H9 (cell line): Measurements from ENCODE around the gene KDM2A. TPM values are rescaled to one million over a fixed set of nuclear protein-coding genes. Genes with fewer than 3 reads are reported as not detected.
A peak's percentile ranks its signal among the peaks of the same experiment; 100 is the strongest.

Experiments used
- DNase-seq: peaks from one replicate; pipeline ENCODE4 v3.0.0-alpha.2; 2017
- H2AFZ ChIP-seq: one replicate; pipeline ENCODE4 v1.6.1; 2013; ENCODE audit warnings: mild to moderate bottlenecking, low read length, control low read depth, moderate library complexity
- H2AK5ac ChIP-seq: 2 replicates; pipeline ENCODE4 v1.6.1; 2013; ENCODE audit warnings: low read length, control low read depth, mixed read lengths; ENCODE audit not compliant: insufficient read length
- H2BK120ac ChIP-seq: one replicate; pipeline ENCODE4 v1.6.1; 2013; ENCODE audit warnings: low read depth, mild to moderate bottlenecking, low read length, control low read depth, inconsistent platforms; ENCODE audit not compliant: poor library complexity, severe bottlenecking
- H2BK12ac ChIP-seq: 2 replicates; pipeline ENCODE4 v1.6.1; 2013; ENCODE audit warnings: low read length, control low read depth, mixed read lengths, low read depth; ENCODE audit not compliant: insufficient read length
- H2BK15ac ChIP-seq: 2 replicates; pipeline ENCODE4 v1.6.1; 2013; ENCODE audit warnings: low read depth, low read length, control low read depth
- H2BK20ac ChIP-seq: one replicate; pipeline ENCODE4 v1.6.1; 2013; ENCODE audit warnings: low read depth, mild to moderate bottlenecking, low read length, control low read depth, inconsistent platforms; ENCODE audit not compliant: poor library complexity, severe bottlenecking
- H2BK5ac ChIP-seq: 2 replicates; pipeline ENCODE4 v1.6.1; 2013; ENCODE audit warnings: low read length, control low read depth, mixed read lengths; ENCODE audit not compliant: insufficient read length
- H3K14ac ChIP-seq: 2 replicates; pipeline ENCODE4 v1.6.1; 2013; ENCODE audit warnings: low read length, control low read depth; ENCODE audit not compliant: insufficient read depth
- H3K18ac ChIP-seq: 2 replicates; pipeline ENCODE4 v1.6.1; 2013; ENCODE audit warnings: low read depth, mild to moderate bottlenecking, mixed read lengths, low read length, control low read depth; ENCODE audit not compliant: insufficient read length
- H3K23ac ChIP-seq: 2 replicates; pipeline ENCODE4 v1.6.1; 2013; ENCODE audit warnings: low read length, control low read depth, mixed read lengths, low read depth; ENCODE audit not compliant: insufficient read length
- H3K23me2 ChIP-seq: 2 replicates; pipeline ENCODE4 v1.6.1; 2013; ENCODE audit warnings: low read depth, mild to moderate bottlenecking, mixed read lengths, low read length, control low read depth; ENCODE audit not compliant: insufficient read length, poor library complexity, severe bottlenecking
- H3K27ac ChIP-seq: 2 replicates; pipeline ENCODE4 v1.5.1; 2013; ENCODE audit warnings: low read length, control low read depth, mixed read lengths, low read depth; ENCODE audit not compliant: insufficient read length
- H3K27me3 ChIP-seq: 2 replicates; pipeline ENCODE4 v1.6.1; 2013; ENCODE audit warnings: low read length, control low read depth, inconsistent platforms; ENCODE audit not compliant: insufficient read depth
- H3K4ac ChIP-seq: 2 replicates; pipeline ENCODE4 v1.6.1; 2013; ENCODE audit warnings: low read depth, mild to moderate bottlenecking, control low read depth, inconsistent platforms, low read length, moderate library complexity
- H3K4me1 ChIP-seq: 2 replicates; pipeline ENCODE4 v1.6.1; 2013; ENCODE audit warnings: low read length, control low read depth, inconsistent platforms; ENCODE audit not compliant: insufficient read depth
- H3K4me2 ChIP-seq: 2 replicates; pipeline ENCODE4 v1.6.1; 2013; ENCODE audit warnings: low read length, control low read depth, mixed read lengths; ENCODE audit not compliant: insufficient read length, insufficient read depth
- H3K56ac ChIP-seq: 2 replicates; pipeline ENCODE4 v1.6.1; 2013; ENCODE audit warnings: low read depth, mild to moderate bottlenecking, mixed read lengths, low read length, control low read depth; ENCODE audit not compliant: insufficient read length
- H3K79me1 ChIP-seq: 2 replicates; pipeline ENCODE4 v1.6.1; 2013; ENCODE audit warnings: low read depth, mild to moderate bottlenecking, moderate library complexity, low read length, control low read depth, inconsistent platforms; ENCODE audit not compliant: insufficient read depth, poor library complexity, severe bottlenecking
- H3K79me2 ChIP-seq: 2 replicates; pipeline ENCODE4 v1.6.1; 2013; ENCODE audit warnings: low read length, control low read depth, inconsistent platforms; ENCODE audit not compliant: insufficient read depth
- H3K9ac ChIP-seq: 2 replicates; pipeline ENCODE4 v1.6.1; 2013; ENCODE audit warnings: low read length, control low read depth, mixed read lengths; ENCODE audit not compliant: insufficient read length; ENCODE audit errors: extremely low read depth
- H3K9me3 ChIP-seq: one replicate; pipeline ENCODE4 v1.6.1; 2013; ENCODE audit warnings: low read depth, low read length, inconsistent platforms; ENCODE audit not compliant: control insufficient read depth
- H3T11ph ChIP-seq: one replicate; pipeline ENCODE4 v1.6.1; 2013; ENCODE audit warnings: mild to moderate bottlenecking, low read length, control low read depth, inconsistent platforms
- H4K20me1 ChIP-seq: one replicate; pipeline ENCODE4 v1.6.1; 2013; ENCODE audit not compliant: control insufficient read depth, insufficient read length, insufficient read depth
- H4K5ac ChIP-seq: 2 replicates; pipeline ENCODE4 v1.6.1; 2013; ENCODE audit warnings: low read depth, mild to moderate bottlenecking, mixed read lengths, low read length, control low read depth; ENCODE audit not compliant: insufficient read length
- H4K8ac ChIP-seq: replicated peaks from 2 replicates; pipeline ENCODE4 v1.6.1; 2013; ENCODE audit warnings: low read length, control low read depth, mixed read lengths, low read depth; ENCODE audit not compliant: insufficient read length
- H4K91ac ChIP-seq: 2 replicates; pipeline ENCODE4 v1.6.1; 2013; ENCODE audit warnings: low read depth, mild to moderate bottlenecking, moderate library complexity, mixed read lengths, low read length, control low read depth; ENCODE audit not compliant: insufficient read length
- H3K27ac Mint-ChIP-seq, 3 experiments: 2 replicates in 2 of 3; 3 replicates in 1 of 3; pipeline ENCODE4 v1.8.0; 2020 to 2021; ENCODE audit warnings: mixed read lengths in 3 of 3, mild to moderate bottlenecking in 1 of 3, moderate library complexity in 1 of 3
- H3K27me3 Mint-ChIP-seq: 2 replicates; pipeline ENCODE4 v1.8.0; 2021; ENCODE audit warnings: low read depth, mild to moderate bottlenecking, moderate library complexity, mixed read lengths
- H3K36me3 Mint-ChIP-seq, 3 experiments: 2 replicates in 2 of 3; 3 replicates in 1 of 3; pipeline ENCODE4 v1.8.0; 2020 to 2021; ENCODE audit warnings: low read depth in 3 of 3, mixed read lengths in 3 of 3; ENCODE audit not compliant: insufficient read depth in 1 of 3
- H3K4me1 Mint-ChIP-seq, 2 experiments: 2 replicates each; pipeline ENCODE4 v1.8.0; 2020; ENCODE audit warnings: mixed read lengths in 2 of 2
- H3K4me3 Mint-ChIP-seq, 2 experiments: 2 replicates in 1 of 2; 3 replicates in 1 of 2; pipeline ENCODE4 v1.8.0; 2020 to 2021; ENCODE audit warnings: mild to moderate bottlenecking in 2 of 2, mixed read lengths in 2 of 2, moderate library complexity in 1 of 2
- H3K9me3 Mint-ChIP-seq, 2 experiments: 2 replicates in 1 of 2; 3 replicates in 1 of 2; pipeline ENCODE4 v1.8.0; 2020; ENCODE audit warnings: mild to moderate bottlenecking in 2 of 2, mixed read lengths in 2 of 2, moderate library complexity in 1 of 2
- WGBS: extraction: QIAGEN DNeasy Blood & Tissue Kit; methylation state at CpG from one replicate; pipeline ENCODE4 v1.1.7; 2013; ENCODE audit warnings: missing lambda C conversion rate, low lambda C conversion rate, mixed read lengths; ENCODE audit not compliant: insufficient read length; ENCODE audit errors: extremely low coverage; 5-methylcytosine and 5-hydroxymethylcytosine counted together
- total RNA-seq: library from RNA; stranded (reverse); gene quantifications from 2 replicates; pipeline ENCODE4 v1.2.1, GENCODE V29; 2021
- TF ChIP-seq, protein P1 (sequence below): fragments of 200-600 bp; sonication (generic); conservative IDR thresholded peaks from 3 replicates; pipeline ENCODE4 v1.8.0; 2021; ENCODE audit warnings: antibody characterized with exemption, mild to moderate bottlenecking

KDM2A gene
- total RNA-seq, 1 experiment from 2014 or later = 85.9 TPM

DNA sequence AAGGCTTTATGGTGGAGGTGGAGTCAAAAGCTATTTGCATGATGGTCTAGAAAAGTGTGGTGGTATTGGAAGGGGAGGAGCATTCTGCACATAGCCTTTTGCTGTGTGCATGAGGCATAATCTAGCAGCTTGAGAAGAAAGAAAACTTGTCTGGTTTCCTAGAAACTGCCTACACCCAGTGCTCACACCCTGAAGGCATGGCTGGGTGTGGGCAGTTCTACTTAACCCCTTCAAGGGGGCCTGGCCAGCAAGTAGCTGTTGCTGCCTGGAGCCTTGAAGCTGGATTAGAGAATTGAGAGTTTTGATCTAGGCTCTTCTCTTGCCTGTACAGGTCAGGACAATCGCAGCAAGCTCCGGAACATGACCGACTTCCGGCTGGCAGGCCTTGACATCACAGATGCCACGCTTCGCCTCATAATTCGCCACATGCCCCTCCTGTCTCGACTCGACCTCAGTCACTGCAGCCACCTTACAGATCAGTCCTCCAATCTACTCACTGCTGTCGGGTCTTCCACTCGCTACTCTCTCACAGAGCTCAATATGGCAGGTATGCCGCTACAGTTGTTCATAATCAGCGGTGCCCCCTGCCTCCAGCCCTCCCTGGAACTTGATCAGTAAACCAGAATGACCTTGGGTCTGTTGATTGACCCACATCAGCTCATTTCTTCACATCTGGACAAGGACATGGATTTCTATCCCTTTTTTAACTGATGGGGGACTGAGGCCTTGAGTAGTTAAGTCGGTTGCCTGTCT is 135.0 kb downstream of the KDM2A start:
- Histone ChIP-seq H3K27me3 (no peaks in the 10 kb centered on the region), H4K5ac (no peak overlapping the region), H4K91ac (no peak overlapping the region), H2BK15ac (no peak overlapping the region), H3K9ac (no peak overlapping the region), H2AFZ (no peak overlapping the region), H3T11ph (no peak overlapping the region), H2BK5ac (no peak overlapping the region), H3K4me2 (no peak overlapping the region), H2AK5ac (no peak overlapping the region), H2BK20ac (no peak overlapping the region), H3K18ac (no peak overlapping the region), H2BK12ac (no peak overlapping the region), H3K79me1 (no peaks in the 10 kb centered on the region), H2BK120ac (no peak overlapping the region), H3K4me1 (no peaks in the 10 kb centered on the region), H3K9me3 (no peaks in the 10 kb centered on the region), H3K14ac (no peak overlapping the region), H3K79me2 (no peaks in the 10 kb centered on the region), H3K23ac (no peak overlapping the region), H4K8ac (no peak overlapping the region), H4K20me1 (no peaks in the 10 kb centered on the region), H3K27ac (no peak overlapping the region), H3K4ac (no peak overlapping the region), H3K56ac (no peak overlapping the region), H3K23me2 (no peaks in the 10 kb centered on the region)
- TF ChIP-seq, protein P1, sequence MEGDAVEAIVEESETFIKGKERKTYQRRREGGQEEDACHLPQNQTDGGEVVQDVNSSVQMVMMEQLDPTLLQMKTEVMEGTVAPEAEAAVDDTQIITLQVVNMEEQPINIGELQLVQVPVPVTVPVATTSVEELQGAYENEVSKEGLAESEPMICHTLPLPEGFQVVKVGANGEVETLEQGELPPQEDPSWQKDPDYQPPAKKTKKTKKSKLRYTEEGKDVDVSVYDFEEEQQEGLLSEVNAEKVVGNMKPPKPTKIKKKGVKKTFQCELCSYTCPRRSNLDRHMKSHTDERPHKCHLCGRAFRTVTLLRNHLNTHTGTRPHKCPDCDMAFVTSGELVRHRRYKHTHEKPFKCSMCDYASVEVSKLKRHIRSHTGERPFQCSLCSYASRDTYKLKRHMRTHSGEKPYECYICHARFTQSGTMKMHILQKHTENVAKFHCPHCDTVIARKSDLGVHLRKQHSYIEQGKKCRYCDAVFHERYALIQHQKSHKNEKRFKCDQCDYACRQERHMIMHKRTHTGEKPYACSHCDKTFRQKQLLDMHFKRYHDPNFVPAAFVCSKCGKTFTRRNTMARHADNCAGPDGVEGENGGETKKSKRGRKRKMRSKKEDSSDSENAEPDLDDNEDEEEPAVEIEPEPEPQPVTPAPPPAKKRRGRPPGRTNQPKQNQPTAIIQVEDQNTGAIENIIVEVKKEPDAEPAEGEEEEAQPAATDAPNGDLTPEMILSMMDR = no peak
- Mint-ChIP-seq H3K27me3 (no peaks in the 10 kb centered on the region), H3K4me1 (no peaks in the 10 kb centered on the region), H3K9me3 (no peaks in the 10 kb centered on the region), H3K4me3 (no peak overlapping the region), H3K36me3 (peaks cover 58 to 86% (median 80%) of the 10 kb centered on the region in 3 experiments; a peak in 6 of 7 replicates), H3K27ac (peak overlapping the region in 2 of 3 experiments; percentile 3 to 9; a peak in 3 of 7 replicates)
- no peak for DNase-seq
- no CpG with 5 or more reads among the region's 14 CpGs for WGBS
